Measurements from ENCODE around the gene NPC2. TPM values are rescaled to one million over a fixed set of nuclear protein-coding genes. Genes with fewer than 3 reads are reported as not detected.

NPC2 gene
- total RNA-seq, 2 experiments from 2014 or later, result 32.5 to 36.8 TPM

GRCh38 chr14:74503291-74503937, 10.3 kb upstream of the NPC2 start:
- ATAC-seq (ENCODE audit: poor library complexity) (no peak), DNase-seq (no peak)
- TF ChIP-seq, protein P1, sequence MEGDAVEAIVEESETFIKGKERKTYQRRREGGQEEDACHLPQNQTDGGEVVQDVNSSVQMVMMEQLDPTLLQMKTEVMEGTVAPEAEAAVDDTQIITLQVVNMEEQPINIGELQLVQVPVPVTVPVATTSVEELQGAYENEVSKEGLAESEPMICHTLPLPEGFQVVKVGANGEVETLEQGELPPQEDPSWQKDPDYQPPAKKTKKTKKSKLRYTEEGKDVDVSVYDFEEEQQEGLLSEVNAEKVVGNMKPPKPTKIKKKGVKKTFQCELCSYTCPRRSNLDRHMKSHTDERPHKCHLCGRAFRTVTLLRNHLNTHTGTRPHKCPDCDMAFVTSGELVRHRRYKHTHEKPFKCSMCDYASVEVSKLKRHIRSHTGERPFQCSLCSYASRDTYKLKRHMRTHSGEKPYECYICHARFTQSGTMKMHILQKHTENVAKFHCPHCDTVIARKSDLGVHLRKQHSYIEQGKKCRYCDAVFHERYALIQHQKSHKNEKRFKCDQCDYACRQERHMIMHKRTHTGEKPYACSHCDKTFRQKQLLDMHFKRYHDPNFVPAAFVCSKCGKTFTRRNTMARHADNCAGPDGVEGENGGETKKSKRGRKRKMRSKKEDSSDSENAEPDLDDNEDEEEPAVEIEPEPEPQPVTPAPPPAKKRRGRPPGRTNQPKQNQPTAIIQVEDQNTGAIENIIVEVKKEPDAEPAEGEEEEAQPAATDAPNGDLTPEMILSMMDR (IDR thresholded peaks at IDR 0.05), result no peak
- no peak overlapping the region for H3K4me3 Mint-ChIP-seq
- ChIA-PET CTCF (no interaction called here), POLR2A (no interaction called here)
- H3K27ac Mint-ChIP-seq, result no peak overlapping the region
- H3K27me3 Mint-ChIP-seq, result no peaks in the 10 kb centered on the region
- peaks cover 7% of the 10 kb centered on the region for H3K36me3 Mint-ChIP-seq (ENCODE audit: low read depth)
- H3K9me3 ChIP-seq (ENCODE audit: control insufficient read depth in 1 of 2, insufficient read depth in 1 of 2, low read length in 2 of 2), result no peaks in the 10 kb centered on the region
- no peak overlapping the region for H3K4me3 ChIP-seq (ENCODE audit: low read length)
- H3K4me1 ChIP-seq (ENCODE audit: insufficient read depth, low read length), result no peaks in the 10 kb centered on the region
- no peaks in the 10 kb centered on the region for H3K36me3 ChIP-seq (ENCODE audit: insufficient read depth, low read length)
- intact Hi-C loops (cut with DNase I, micrococcal nuclease), result no loop called here
- H3K4me1 Mint-ChIP-seq (ENCODE audit: low read depth), result peaks cover 7% of the 10 kb centered on the region
- H3K9me3 Mint-ChIP-seq, result no peaks in the 10 kb centered on the region
- no peaks in the 10 kb centered on the region for H3K27me3 ChIP-seq (ENCODE audit: control insufficient read depth in 1 of 2, insufficient read depth in 2 of 2, low read length in 2 of 2)
- no peak overlapping the region for H3K27ac ChIP-seq (ENCODE audit: low read depth in 1 of 2, low read length in 2 of 2)

- Mint-ChIP-seq H3K27ac (no peak overlapping the region), H3K4me3 (no peak overlapping the region), H3K36me3 (ENCODE audit: low read depth) (peaks cover 7% of the 10 kb centered on the region), H3K4me1 (ENCODE audit: low read depth) (peaks cover 7% of the 10 kb centered on the region), H3K27me3 (no peaks in the 10 kb centered on the region), H3K9me3 (no peaks in the 10 kb centered on the region)
- POLR2A ChIA-PET, result no interaction called here
- ATAC-seq (ENCODE audit: poor library complexity) (no peak), DNase-seq (no peak)
- Histone ChIP-seq H3K27me3 (ENCODE audit: control insufficient read depth in 1 of 2, insufficient read depth in 2 of 2, low read length in 2 of 2) (no peaks in the 10 kb centered on the region), H3K36me3 (ENCODE audit: insufficient read depth, low read length) (no peaks in the 10 kb centered on the region), H3K27ac (ENCODE audit: low read depth in 1 of 2, low read length in 2 of 2) (no peak overlapping the region), H3K9me3 (ENCODE audit: control insufficient read depth in 1 of 2, insufficient read depth in 1 of 2, low read length in 2 of 2) (no peaks in the 10 kb centered on the region), H3K4me3 (ENCODE audit: low read length) (no peak overlapping the region), H3K4me1 (ENCODE audit: insufficient read depth, low read length) (no peaks in the 10 kb centered on the region)
- intact Hi-C loops (cut with DNase I, micrococcal nuclease), result no loop called here
- TF ChIP-seq, protein P1 (IDR thresholded peaks at IDR 0.05), result no peak
- CTCF ChIA-PET, result no interaction called here
Measured at GRCh38 chr14:74502236-74503019, 9.3 kb upstream of the NPC2 start.

GRCh38 chr14:74501691-74502090, 8.6 kb upstream of the NPC2 start:
- intact Hi-C loops (cut with DNase I, micrococcal nuclease), result no loop called here
- no peak overlapping the region for H3K27ac Mint-ChIP-seq
- Histone ChIP-seq H3K36me3 (ENCODE audit: insufficient read depth, low read length) (no peaks in the 10 kb centered on the region), H3K4me1 (ENCODE audit: insufficient read depth, low read length) (no peaks in the 10 kb centered on the region), H3K27me3 (ENCODE audit: control insufficient read depth in 1 of 2, insufficient read depth in 2 of 2, low read length in 2 of 2) (no peaks in the 10 kb centered on the region), H3K9me3 (ENCODE audit: control insufficient read depth in 1 of 2, insufficient read depth in 1 of 2, low read length in 2 of 2) (no peaks in the 10 kb centered on the region), H3K4me3 (ENCODE audit: low read length) (no peak overlapping the region), H3K27ac (ENCODE audit: low read depth in 1 of 2, low read length in 2 of 2) (no peak overlapping the region)
- TF ChIP-seq, protein P1 (IDR thresholded peaks at IDR 0.05), result no peak
- H3K9me3 Mint-ChIP-seq, result no peaks in the 10 kb centered on the region
- no peaks in the 10 kb centered on the region for H3K27me3 Mint-ChIP-seq
- CTCF ChIA-PET, result no interaction called here
- H3K4me3 Mint-ChIP-seq, result no peak overlapping the region
- POLR2A ChIA-PET, result no interaction called here
- peaks cover 7% of the 10 kb centered on the region for H3K36me3 Mint-ChIP-seq (ENCODE audit: low read depth)
- no peak for DNase-seq
- H3K4me1 Mint-ChIP-seq (ENCODE audit: low read depth), result peaks cover 7% of the 10 kb centered on the region
- no peak for ATAC-seq (ENCODE audit: poor library complexity)

Data from CD4-positive, alpha-beta T cell (primary cell).